ENCODE measurements around the gene SMPD2.
"Not testable (repeated sequence)": the region's sequence is repeated elsewhere in the genome, so short reads cannot be mapped to it uniquely, and the experiment has no call there.

SMPD2 gene

GRCh38 chr6:109461205-109461604 is 20.7 kb downstream of the SMPD2 start:
- DNase-seq (ENCODE audit: low read depth in 3 of 3): not testable (repeated sequence)

- no peak for DNase-seq (ENCODE audit: low read depth in 3 of 3)
Measured at GRCh38 chr6:109461733-109462526, 21.4 kb downstream of the SMPD2 start.

- no peak for DNase-seq (ENCODE audit: low read depth in 3 of 3)
Measured at GRCh38 chr6:109465772-109466171, 25.2 kb downstream of the SMPD2 start.

- no peak for DNase-seq (ENCODE audit: low read depth in 3 of 3)
Measured at GRCh38 chr6:109466212-109466923, 25.8 kb downstream of the SMPD2 start.

GRCh38 chr6:109467696-109468095 is 27.2 kb downstream of the SMPD2 start:
- no peak for DNase-seq (ENCODE audit: low read depth in 3 of 3)

- no peak for DNase-seq (ENCODE audit: low read depth in 3 of 3)
Measured at GRCh38 chr6:109469591-109470189, 29.2 kb downstream of the SMPD2 start.

GRCh38 chr6:109471105-109471810 is 30.7 kb downstream of the SMPD2 start:
- no peak for DNase-seq (ENCODE audit: low read depth in 3 of 3)

GRCh38 chr6:109472132-109472995 is 31.8 kb downstream of the SMPD2 start:
- no peak for DNase-seq (ENCODE audit: low read depth in 3 of 3)

- no peak for DNase-seq (ENCODE audit: low read depth in 3 of 3)
Measured at GRCh38 chr6:109473120-109473519, 32.6 kb downstream of the SMPD2 start.

- DNase-seq (ENCODE audit: low read depth in 3 of 3): no peak
Measured at GRCh38 chr6:109474995-109475394, 34.5 kb downstream of the SMPD2 start.

GRCh38 chr6:109475625-109476024 is 35.1 kb downstream of the SMPD2 start:
- no peak for DNase-seq (ENCODE audit: low read depth in 3 of 3)

- no peak for DNase-seq (ENCODE audit: low read depth in 3 of 3)
Measured at GRCh38 chr6:109477184-109477583, 36.7 kb downstream of the SMPD2 start.

- DNase-seq (ENCODE audit: low read depth in 3 of 3): no peak
Measured at GRCh38 chr6:109477725-109478124, 37.2 kb downstream of the SMPD2 start.

- DNase-seq (ENCODE audit: low read depth in 3 of 3): no peak
Measured at GRCh38 chr6:109478222-109478805, 37.8 kb downstream of the SMPD2 start.

- no peak for DNase-seq (ENCODE audit: low read depth in 3 of 3)
Measured at GRCh38 chr6:109478841-109479624, 38.5 kb downstream of the SMPD2 start.

- no peak for DNase-seq (ENCODE audit: low read depth in 3 of 3)
Measured at GRCh38 chr6:109480993-109481480, 40.5 kb downstream of the SMPD2 start.

- DNase-seq (ENCODE audit: low read depth in 3 of 3): peak; percentile 74 to 81 (median 80)
Measured at GRCh38 chr6:109482905-109483734, 42.6 kb downstream of the SMPD2 start, which contains the start of gene ZBTB24. Gene ZBTB24, minus strand, starts transcription at chr6:109483219. Its CDS starts 1,193 bp downstream, at chr6:109482026.

GRCh38 chr6:109483735-109484057 is 43.2 kb downstream of the SMPD2 start:
- no peak for DNase-seq (ENCODE audit: low read depth in 3 of 3)

GRCh38 chr6:109484122-109484521 is 43.6 kb downstream of the SMPD2 start:
- no peak for DNase-seq (ENCODE audit: low read depth in 3 of 3)
